HUES6 (cell line): ENCODE data around the gene UACA.

Experiments
- H3K27ac ChIP-seq: 2 replicates; pipeline ENCODE4 v1.7.0; 2013; ENCODE audit warnings: low read depth, mild to moderate bottlenecking, low read length, inconsistent platforms
- H3K27me3 ChIP-seq: 2 replicates; pipeline ENCODE4 v1.6.1; 2013; ENCODE audit warnings: low read length; ENCODE audit not compliant: control insufficient read depth, insufficient read depth
- H3K36me3 ChIP-seq: 2 replicates; pipeline ENCODE4 v1.6.1; 2013; ENCODE audit warnings: low read length; ENCODE audit not compliant: control insufficient read depth, insufficient read depth
- H3K4me1 ChIP-seq: 2 replicates; pipeline ENCODE4 v1.6.1; 2013; ENCODE audit warnings: low read length; ENCODE audit not compliant: control insufficient read depth, insufficient read depth
- H3K4me3 ChIP-seq: 2 replicates; pipeline ENCODE4 v1.5.1; 2013; ENCODE audit warnings: low read depth, low read length
- H3K9ac ChIP-seq: one replicate; pipeline ENCODE4 v1.6.1; 2013; ENCODE audit warnings: mild to moderate bottlenecking, low read length
- H3K9me3 ChIP-seq: 2 replicates; pipeline ENCODE4 v1.6.1; 2013; ENCODE audit warnings: low read depth, low read length; ENCODE audit not compliant: control insufficient read depth, insufficient read depth

Gene UACA

DNA sequence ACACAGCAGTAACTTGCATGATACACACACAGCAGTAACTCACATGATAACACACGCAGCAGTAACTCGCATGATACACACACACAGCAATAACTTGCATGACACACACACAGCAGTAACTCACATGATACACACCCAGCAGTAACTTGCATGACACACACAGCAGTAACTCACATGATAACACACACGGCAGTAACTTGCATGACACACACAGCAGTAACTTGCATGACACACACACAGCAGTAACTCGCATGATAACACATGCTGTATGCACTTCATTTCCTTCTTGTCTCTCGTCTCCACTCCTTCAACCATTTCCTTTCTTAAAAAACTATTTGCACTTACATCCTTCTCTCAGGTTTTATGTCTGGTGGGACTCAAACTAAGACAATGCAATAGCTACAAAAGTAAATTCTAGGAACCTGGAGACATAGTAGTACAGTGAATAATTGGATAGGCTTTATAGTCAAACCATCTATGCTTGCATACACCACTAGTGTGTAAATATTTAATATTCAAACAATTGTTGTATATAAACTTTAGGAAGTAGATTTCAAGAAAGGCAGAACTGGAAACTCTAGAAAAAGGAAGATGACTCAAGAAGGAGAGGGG is 130.8 kb downstream of the UACA start:
- H3K36me3 ChIP-seq = no peaks in the 10 kb centered on the region
- peaks cover 36% of the 10 kb centered on the region for H3K4me1 ChIP-seq
- H3K27ac ChIP-seq = no peak overlapping the region

DNA sequence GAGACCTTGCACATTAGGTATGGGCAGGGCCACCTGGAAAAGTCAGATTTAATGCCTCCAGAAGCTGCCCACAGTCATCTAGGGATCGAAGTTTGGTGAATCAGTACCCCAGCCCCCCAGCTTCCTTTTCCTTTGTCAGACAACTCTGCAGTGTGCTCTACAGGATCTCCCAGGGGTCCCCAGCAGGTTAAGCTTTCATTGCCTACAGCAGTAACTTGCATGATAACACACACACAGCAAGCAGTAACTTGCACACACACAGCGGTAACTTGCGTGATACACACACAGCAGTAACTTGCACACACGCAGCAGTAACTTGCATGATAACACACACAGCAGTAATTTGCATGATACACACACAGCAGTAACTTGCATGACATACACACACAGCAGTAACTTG is 131.3 kb downstream of the UACA start:
- H3K4me1 ChIP-seq = peaks cover 36% of the 10 kb centered on the region
- no peak overlapping the region for H3K27ac ChIP-seq
- H3K27me3 ChIP-seq = no peaks in the 10 kb centered on the region
- no peak overlapping the region for H3K9ac ChIP-seq
- no peaks in the 10 kb centered on the region for H3K9me3 ChIP-seq
- H3K4me3 ChIP-seq = no peak overlapping the region
- H3K36me3 ChIP-seq = no peaks in the 10 kb centered on the region

More for the DNA sequence above, 130.8 kb downstream of the UACA start:
- Histone ChIP-seq H3K27me3 (no peaks in the 10 kb centered on the region), H3K9ac (no peak overlapping the region), H3K9me3 (no peaks in the 10 kb centered on the region), H3K4me3 (no peak overlapping the region)

DNA sequence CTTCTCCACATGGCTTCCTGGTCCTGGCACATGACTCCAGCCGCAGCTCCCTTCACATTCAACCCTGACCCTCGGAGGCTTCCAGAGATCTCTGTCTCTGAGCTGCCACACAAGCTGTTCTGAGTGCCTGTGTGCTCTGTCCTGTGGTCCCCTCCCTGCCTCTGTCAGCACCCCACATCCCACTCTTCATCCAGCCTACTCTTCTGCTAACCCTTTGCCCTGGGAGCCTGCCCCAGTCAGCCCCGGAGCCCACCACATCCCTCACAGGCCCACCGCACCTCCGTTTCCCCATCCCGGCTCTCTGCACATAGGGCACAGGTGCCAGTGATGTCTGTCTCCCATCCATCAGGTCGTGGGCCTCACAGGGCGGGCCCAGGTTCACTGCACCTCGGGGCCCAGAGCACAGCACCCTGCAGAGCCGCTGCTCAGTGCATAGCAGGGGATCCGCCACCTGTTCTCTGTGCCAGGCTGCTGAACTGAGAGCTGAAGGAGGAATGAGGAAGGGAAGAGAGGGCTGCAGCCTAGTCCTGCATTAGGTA is 133.6 kb downstream of the UACA start:
- no peak overlapping the region for H3K27ac ChIP-seq
- no peaks in the 10 kb centered on the region for H3K9me3 ChIP-seq
- H3K36me3 ChIP-seq = no peaks in the 10 kb centered on the region
- no peak overlapping the region for H3K4me3 ChIP-seq
- H3K9ac ChIP-seq = no peak overlapping the region
- H3K27me3 ChIP-seq = no peaks in the 10 kb centered on the region
- H3K4me1 ChIP-seq = peaks cover 36% of the 10 kb centered on the region

DNA sequence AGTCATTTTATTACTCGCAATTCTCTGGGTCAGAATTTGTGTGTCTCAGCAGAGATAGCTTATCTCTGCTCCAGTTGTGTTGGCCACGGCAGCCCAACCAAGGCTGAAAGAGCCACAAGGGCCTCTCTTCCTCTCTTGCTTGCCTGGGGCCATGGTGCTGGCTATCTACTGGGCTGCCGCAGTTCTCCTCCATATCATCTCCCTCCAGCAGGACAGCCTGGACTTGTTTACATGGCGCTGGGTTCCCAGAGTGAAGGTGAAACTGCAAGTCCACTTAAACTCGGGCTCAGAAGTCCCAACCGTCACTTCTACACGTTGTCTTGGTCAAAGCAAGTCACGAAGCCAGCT is 134.8 kb downstream of the UACA start:
- H3K27ac ChIP-seq = no peak overlapping the region
- no peak overlapping the region for H3K9ac ChIP-seq
- no peaks in the 10 kb centered on the region for H3K27me3 ChIP-seq
- no peaks in the 10 kb centered on the region for H3K36me3 ChIP-seq
- no peak overlapping the region for H3K4me3 ChIP-seq
- peaks cover 30% of the 10 kb centered on the region for H3K4me1 ChIP-seq
- no peaks in the 10 kb centered on the region for H3K9me3 ChIP-seq

DNA sequence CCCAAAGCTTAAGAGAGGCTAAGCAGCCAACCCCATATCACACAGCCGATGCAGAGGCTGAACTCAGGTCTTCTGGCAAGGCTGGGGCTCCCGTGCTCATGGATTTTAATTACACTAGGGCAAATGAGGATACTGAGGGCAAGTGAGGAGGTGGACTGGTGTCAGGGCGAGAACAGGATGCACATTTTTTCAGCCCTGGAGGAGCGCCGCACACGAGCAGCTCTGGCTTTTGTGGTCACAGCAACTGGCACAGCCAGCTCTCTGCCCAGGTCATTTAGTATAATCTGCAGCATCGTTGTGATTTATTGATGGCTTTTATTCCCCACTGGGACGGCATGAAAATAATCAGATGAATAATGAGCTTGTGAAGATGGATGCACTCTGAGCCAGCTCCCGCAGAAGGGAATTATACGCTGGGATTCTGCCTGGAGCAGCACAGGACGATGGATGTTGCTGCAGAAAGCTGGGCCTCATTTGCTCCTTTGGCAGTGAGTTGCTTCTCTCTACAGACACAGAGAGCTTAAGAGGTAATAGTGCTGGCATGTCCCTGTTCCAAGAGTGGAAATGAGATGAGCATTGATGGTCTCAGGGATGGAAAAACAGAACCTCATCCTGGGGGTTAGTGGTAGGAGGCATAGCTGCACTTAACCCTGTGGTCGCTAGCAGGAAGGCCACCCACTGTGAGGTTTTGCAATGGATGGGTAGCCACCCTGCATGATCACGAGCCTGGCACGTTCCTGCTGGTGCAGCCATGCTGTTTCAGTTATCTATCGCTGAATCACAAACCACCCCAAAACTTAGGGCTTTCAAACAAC is 135.4 kb downstream of the UACA start:
- Histone ChIP-seq H3K4me3 (no peak overlapping the region), H3K27ac (no peak overlapping the region), H3K9me3 (peaks cover 3% of the 10 kb centered on the region; the same call in 1 of the 2 replicates), H3K9ac (no peak overlapping the region), H3K27me3 (no peaks in the 10 kb centered on the region), H3K4me1 (peaks cover 24% of the 10 kb centered on the region), H3K36me3 (no peaks in the 10 kb centered on the region)

DNA sequence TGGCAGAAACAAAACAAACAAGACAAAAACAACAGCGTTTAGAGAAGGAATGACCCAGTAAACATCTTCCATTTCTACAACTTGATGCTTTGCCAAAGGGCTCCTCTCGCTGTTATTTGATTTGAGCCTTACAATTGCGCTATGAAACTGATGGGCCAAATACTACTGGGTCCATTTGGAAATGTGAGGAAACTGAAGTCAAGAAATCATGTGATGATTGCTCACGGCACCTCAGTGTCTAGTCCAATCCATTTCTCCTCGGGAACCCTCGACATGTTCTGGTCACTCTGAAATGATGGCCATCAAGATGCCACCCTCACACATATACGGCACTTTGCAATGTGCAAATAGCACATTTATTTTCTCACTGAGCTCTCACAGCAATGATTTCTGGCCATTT is 136.0 kb downstream of the UACA start:
- H3K9ac ChIP-seq = no peak overlapping the region
- no peak overlapping the region for H3K27ac ChIP-seq
- H3K4me3 ChIP-seq = no peak overlapping the region
- H3K27me3 ChIP-seq = no peaks in the 10 kb centered on the region
- H3K9me3 ChIP-seq = peaks cover 7% of the 10 kb centered on the region; the same call in 1 of the 2 replicates
- peaks cover 18% of the 10 kb centered on the region for H3K4me1 ChIP-seq
- no peaks in the 10 kb centered on the region for H3K36me3 ChIP-seq

DNA sequence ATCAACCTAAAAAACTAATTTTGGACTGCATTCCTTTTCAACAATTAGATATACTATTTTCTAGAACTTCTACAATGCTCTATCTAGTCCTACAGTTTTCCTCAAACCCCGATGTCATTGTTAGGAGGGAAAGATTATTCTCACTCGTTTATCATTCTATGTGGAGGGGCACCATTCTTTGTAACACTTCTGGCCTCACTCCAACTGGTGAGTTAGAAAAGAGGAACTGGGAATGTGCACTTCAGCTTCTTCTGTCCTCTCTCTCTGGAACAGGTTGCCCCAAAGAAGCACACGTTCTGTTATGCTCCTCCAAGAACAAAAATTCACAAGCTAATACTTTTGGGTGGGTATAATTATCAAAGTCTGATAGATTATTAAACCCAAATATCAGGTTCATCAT is 137.9 kb downstream of the UACA start:
- H3K9me3 ChIP-seq = peaks cover 10% of the 10 kb centered on the region; the same call in 1 of the 2 replicates
- H3K36me3 ChIP-seq = no peaks in the 10 kb centered on the region
- H3K4me3 ChIP-seq = no peak overlapping the region
- peaks cover 7% of the 10 kb centered on the region; the same call in 1 of the 2 replicates for H3K4me1 ChIP-seq
- H3K27ac ChIP-seq = no peak overlapping the region
- no peak overlapping the region for H3K9ac ChIP-seq
- H3K27me3 ChIP-seq = no peaks in the 10 kb centered on the region

DNA sequence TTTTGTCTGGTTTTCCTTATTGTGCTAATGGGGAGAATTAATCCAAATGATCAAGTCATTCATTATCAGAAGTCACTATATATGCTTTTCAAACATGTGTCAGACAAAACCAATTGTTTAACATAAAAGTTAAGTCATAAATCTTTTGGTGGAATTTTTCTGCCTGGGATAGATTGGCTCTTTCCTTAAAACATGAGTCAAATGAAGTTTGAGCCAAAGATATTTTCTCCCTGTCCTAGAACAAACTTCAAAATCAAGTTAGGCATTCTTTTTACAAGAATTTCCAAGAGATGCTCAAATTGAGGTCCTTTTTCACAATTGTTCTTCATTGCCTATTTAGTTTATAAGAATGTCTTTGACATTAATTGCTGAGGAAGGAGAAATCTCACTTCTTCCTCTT is 138.3 kb downstream of the UACA start:
- no peak overlapping the region for H3K27ac ChIP-seq
- no peaks in the 10 kb centered on the region for H3K36me3 ChIP-seq
- H3K4me1 ChIP-seq = peaks cover 7% of the 10 kb centered on the region; the same call in 1 of the 2 replicates
- H3K27me3 ChIP-seq = no peaks in the 10 kb centered on the region
- H3K4me3 ChIP-seq = no peak overlapping the region
- peaks cover 10% of the 10 kb centered on the region; the same call in 1 of the 2 replicates for H3K9me3 ChIP-seq
- H3K9ac ChIP-seq = no peak overlapping the region

DNA sequence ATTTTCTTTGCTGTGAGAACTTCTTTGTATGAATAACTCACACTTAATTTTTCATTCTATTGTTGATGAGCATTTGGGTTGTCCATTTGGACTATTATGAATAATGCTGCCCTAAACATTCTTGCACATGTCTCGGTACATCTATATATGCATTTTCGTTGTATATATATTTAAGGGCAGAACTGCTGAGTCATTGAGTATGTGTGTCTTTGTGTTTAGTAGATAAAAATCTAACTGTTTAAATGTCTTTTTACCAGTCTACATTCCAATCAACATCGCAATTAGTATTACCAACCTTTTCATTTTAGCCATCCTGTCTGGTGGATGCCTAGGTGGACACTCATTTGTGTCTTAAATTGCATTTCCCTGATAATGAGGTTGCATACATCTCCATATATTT is 144.4 kb downstream of the UACA start:
- H3K27me3 ChIP-seq = no peaks in the 10 kb centered on the region
- peaks cover 10% of the 10 kb centered on the region for H3K4me1 ChIP-seq
- H3K9me3 ChIP-seq = peaks cover 10% of the 10 kb centered on the region; the same call in 1 of the 2 replicates
- H3K36me3 ChIP-seq = no peaks in the 10 kb centered on the region
- H3K4me3 ChIP-seq = no peak overlapping the region
- no peak overlapping the region for H3K27ac ChIP-seq
- H3K9ac ChIP-seq = no peak overlapping the region

DNA sequence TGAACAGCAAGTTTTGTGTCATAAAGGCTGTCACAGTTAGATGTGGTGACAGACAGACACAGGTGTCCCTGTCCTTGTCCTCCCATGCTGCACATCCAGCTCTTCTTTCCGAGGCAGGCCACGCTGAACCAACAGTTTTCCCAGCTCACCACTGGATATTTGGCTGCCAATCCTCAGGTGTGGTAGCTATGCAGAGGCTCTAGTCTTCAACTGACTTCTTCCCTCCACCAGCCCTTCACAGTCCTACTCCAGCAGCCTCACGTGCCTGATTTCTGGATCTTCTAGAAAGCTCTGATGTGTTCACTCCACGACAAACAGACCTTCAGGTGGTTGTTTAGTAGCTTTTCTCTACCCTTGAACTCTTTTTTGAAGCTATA is 145.5 kb downstream of the UACA start:
- H3K9me3 ChIP-seq = peaks cover 7% of the 10 kb centered on the region; the same call in 1 of the 2 replicates
- H3K4me1 ChIP-seq = peaks cover 10% of the 10 kb centered on the region
- H3K27me3 ChIP-seq = no peaks in the 10 kb centered on the region
- no peak overlapping the region for H3K27ac ChIP-seq
- H3K4me3 ChIP-seq = no peak overlapping the region
- no peak overlapping the region for H3K9ac ChIP-seq
- no peaks in the 10 kb centered on the region for H3K36me3 ChIP-seq
